Ovary (tissue), 9 donors: ENCODE measurements around the gene NR3C1. TPM values are rescaled to one million over a fixed set of nuclear protein-coding genes. Genes with fewer than 3 reads are reported as not detected.

Experiments used
- DNase-seq, 5 donors: peaks; one replicate each; pipeline ENCODE4 v3.0.0-alpha.2; 2019 to 2020
- H3K27ac ChIP-seq, 2 donors: fragments of 200-600 bp; one replicate each; pipeline versions ENCODE4 v1.5.1 to v1.8.0; 2019 to 2022
- H3K27me3 ChIP-seq: fragments of 200-600 bp; one replicate; pipeline ENCODE4 v1.8.0; 2022
- H3K36me3 ChIP-seq: fragments of 200-600 bp; sonication (generic); one replicate; pipeline ENCODE4 v1.5.1; 2019
- H3K4me1 ChIP-seq: one replicate; pipeline ENCODE4 v1.8.1; 2013; ENCODE audit warnings: mild to moderate bottlenecking, moderate library complexity; ENCODE audit not compliant: insufficient read depth
- H3K4me3 ChIP-seq: fragments of 200-600 bp; sonication (generic); one replicate; pipeline ENCODE4 v1.5.1; 2017
- H3K9me3 ChIP-seq, 2 donors: fragments of 200-600 bp in 1 of 2; sonication (generic) in 1 of 2; one replicate each; pipeline versions ENCODE4 v1.5.1 to v1.8.1; 2013 to 2019; ENCODE audit warnings: mild to moderate bottlenecking in 1 of 2, moderate library complexity in 1 of 2
- EP300 ChIP-seq: sonication (generic); formaldehyde crosslinking; IDR thresholded peaks from one replicate; pipeline ENCODE4 v1.6.1; 2017; ENCODE audit warnings: antibody characterized with exemption
- POLR2A ChIP-seq: fragments of 450-650 bp; IDR thresholded peaks from one replicate; pipeline ENCODE4 v1.6.1; 2017; ENCODE audit warnings: antibody characterized with exemption, mild to moderate bottlenecking, moderate library complexity
- WGBS, 3 donors: extraction: QIAGEN DNeasy Blood & Tissue Kit in 1 of 3; methylation state at CpG; one replicate each; pipeline versions ENCODE4 v1.1.5 to v1.1.7; 2013 to 2017; 5-methylcytosine and 5-hydroxymethylcytosine counted together
- intact Hi-C, 4 donors: fragments of 100-400 bp; cut with DNase I; formaldehyde crosslinking; loops; one replicate each; pipeline versions ENCODE4 v1.11.0 to v1.15.1; 2022 to 2023
- polyA plus RNA-seq, 2 donors: library from polyadenylated mRNA; stranded (reverse); fragments of 200-250 nt in 1 of 2; fragments of 350-450 nt in 1 of 2; fragmentation: Illumina TruSeq in 1 of 2; extraction: RNeasy Lipid Tissue Mini Kit (QIAGEN cat#74804) in 1 of 2; gene quantifications; one replicate each; pipeline ENCODE4 v1.2.3, GENCODE V29; 2013 to 2014
- total RNA-seq, 7 donors: library from RNA; depleted of rRNA in 2 of 7; stranded (reverse); fragments of >200 nt in 2 of 7; fragmentation: NEBNext Ultra II Directional in 3 of 7; extraction: Animal tissue kit (Norgen Biotek cat#: 25700) in 3 of 7; gene quantifications; one replicate each; pipeline versions ENCODE4 v1.1.0 to v1.2.4, GENCODE V29; 2016 to 2023
- TF ChIP-seq, protein P1 (sequence below), 3 donors: fragments of 450-650 bp in 2 of 3; fragments of 200-600 bp in 1 of 3; IDR thresholded peaks; one replicate each; pipeline versions ENCODE4 v1.5.1 to v1.8.0; 2016 to 2022; ENCODE audit warnings: antibody characterized with exemption in 3 of 3, mild to moderate bottlenecking in 1 of 3
- donor health status: DM: no; HTN: no; CAD: no; lungs with moderate emphysema.
- donor health status: DM: no; HTN: no; CAD: no.
- donor health status: Bipolar disorder and iron deficiency.
- donor health status: DM: yes; HTN: yes; CAD: no.
- donor health status: DM: no; HTN: no; CAD: no.
- donor health status: DM: yes; HTN: yes; CAD: no.

NR3C1 gene
- total and polyA plus RNA-seq, 9 donors: 15.5 to 54.3 (median 38.4) TPM

DNA sequence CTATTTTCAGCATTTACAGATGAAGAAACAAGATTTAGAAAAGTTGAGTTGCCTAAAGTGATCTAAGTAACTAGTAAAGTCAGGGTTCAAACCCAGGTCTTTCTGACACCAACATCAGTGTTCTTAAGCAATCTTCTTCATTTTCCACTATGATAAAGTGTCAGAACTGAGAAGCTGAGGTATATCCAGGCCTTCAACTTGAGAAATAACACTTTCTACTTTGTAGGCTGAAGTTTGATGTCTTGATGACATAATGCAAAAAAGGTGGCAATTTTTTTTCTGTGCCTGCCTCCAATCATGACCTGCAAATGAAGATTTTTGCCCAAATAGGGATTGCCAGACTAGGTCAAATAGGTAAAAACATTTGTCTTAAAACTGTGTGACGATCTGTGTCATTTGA is 81.3 kb downstream of the NR3C1 start:
- no peaks in the 10 kb centered on the region for H3K36me3 ChIP-seq
- no peak overlapping the region for H3K27ac ChIP-seq
- no peaks in the 10 kb centered on the region for H3K27me3 ChIP-seq
- intact Hi-C loops: no loop called here
- H3K4me1 ChIP-seq: peaks cover 5% of the 10 kb centered on the region
- no peak overlapping the region for H3K4me3 ChIP-seq
- TF ChIP-seq, protein P1, sequence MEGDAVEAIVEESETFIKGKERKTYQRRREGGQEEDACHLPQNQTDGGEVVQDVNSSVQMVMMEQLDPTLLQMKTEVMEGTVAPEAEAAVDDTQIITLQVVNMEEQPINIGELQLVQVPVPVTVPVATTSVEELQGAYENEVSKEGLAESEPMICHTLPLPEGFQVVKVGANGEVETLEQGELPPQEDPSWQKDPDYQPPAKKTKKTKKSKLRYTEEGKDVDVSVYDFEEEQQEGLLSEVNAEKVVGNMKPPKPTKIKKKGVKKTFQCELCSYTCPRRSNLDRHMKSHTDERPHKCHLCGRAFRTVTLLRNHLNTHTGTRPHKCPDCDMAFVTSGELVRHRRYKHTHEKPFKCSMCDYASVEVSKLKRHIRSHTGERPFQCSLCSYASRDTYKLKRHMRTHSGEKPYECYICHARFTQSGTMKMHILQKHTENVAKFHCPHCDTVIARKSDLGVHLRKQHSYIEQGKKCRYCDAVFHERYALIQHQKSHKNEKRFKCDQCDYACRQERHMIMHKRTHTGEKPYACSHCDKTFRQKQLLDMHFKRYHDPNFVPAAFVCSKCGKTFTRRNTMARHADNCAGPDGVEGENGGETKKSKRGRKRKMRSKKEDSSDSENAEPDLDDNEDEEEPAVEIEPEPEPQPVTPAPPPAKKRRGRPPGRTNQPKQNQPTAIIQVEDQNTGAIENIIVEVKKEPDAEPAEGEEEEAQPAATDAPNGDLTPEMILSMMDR (IDR thresholded peaks at IDR 0.05): no peak
- TF ChIP-seq POLR2A (no peak), EP300 (no peak)
- DNase-seq: no peak
- no peaks in the 10 kb centered on the region for H3K9me3 ChIP-seq
- 96 to 100% (median 99%) methylated on average over 1 of the region's 1 CpG for WGBS, 3 donors

DNA sequence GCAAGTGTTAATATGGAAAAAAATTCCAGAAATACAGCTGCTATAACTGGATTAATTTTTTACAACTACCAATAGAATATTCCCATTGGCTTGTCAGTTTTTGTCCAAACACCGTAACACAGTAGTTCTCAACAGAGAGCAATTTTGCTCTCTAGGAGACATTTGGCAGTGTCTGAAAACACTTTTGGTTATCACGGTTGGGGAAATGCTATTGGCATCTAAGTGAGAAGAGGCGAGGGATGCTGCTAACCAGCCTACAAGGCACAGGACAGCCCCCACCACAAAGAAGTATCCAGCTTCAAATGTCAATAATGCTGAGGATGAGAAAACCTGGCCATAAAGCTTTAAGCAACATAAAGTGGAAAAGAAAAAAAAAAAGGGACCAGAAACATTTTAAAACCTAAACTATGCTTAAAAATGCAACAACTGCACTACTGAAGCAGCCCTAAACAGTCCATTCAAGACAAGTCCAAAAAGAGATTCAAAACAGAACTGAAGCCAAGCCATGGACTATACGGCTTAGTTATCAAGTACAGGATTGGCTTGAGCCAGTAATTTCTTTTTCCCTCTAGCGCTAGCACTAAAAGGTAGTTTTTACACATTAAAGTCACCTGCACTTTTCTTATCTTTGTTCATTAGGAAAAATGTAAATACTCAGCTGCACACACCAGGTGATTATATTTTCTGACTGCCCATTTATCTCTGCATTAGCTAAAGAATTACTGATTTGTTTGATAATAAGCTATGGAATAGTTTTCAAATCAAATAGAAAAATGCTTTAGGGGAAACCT is 83.9 kb downstream of the NR3C1 start:
- Histone ChIP-seq H3K36me3 (no peaks in the 10 kb centered on the region), H3K4me1 (peaks cover 6% of the 10 kb centered on the region), H3K27ac (no peak overlapping the region), H3K4me3 (no peak overlapping the region), H3K9me3 (no peaks in the 10 kb centered on the region), H3K27me3 (no peaks in the 10 kb centered on the region)
- intact Hi-C loops: no loop called here
- DNase-seq: no peak
- WGBS, 3 donors: 49 to 52% (median 52%) methylated on average over 5 of the region's 5 CpGs
- TF ChIP-seq EP300: no peak
- TF ChIP-seq, protein P1 (IDR thresholded peaks at IDR 0.05): no peak
- TF ChIP-seq POLR2A: no peak

DNA sequence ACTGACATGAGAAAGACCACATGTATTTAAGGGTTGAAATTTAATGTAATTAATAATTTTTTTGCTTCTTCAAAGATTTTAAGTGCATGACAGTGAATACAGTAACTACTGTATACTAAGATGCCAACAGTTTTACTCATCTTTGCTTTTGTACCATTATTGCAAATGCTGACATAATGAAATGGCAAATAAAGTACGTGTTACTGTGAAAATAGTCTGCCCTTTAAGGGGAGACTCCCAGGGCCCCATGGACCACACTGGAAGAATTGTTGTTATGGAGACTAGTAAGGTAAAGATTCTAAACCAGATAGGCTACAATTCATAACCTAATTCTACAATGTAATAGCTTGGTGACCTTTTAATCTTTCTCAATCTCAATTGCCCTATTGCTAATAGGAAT is 84.7 kb downstream of the NR3C1 start:
- H3K4me1 ChIP-seq: peaks cover 6% of the 10 kb centered on the region
- WGBS, 3 donors: 95 to 96% (median 95%) methylated on average over 1 of the region's 1 CpG
- H3K4me3 ChIP-seq: no peak overlapping the region
- H3K36me3 ChIP-seq: no peaks in the 10 kb centered on the region
- TF ChIP-seq, protein P1 (IDR thresholded peaks at IDR 0.05): no peak
- TF ChIP-seq EP300 (no peak), POLR2A (no peak)
- H3K27me3 ChIP-seq: no peaks in the 10 kb centered on the region
- no peak for DNase-seq
- no peaks in the 10 kb centered on the region for H3K9me3 ChIP-seq
- no peak overlapping the region for H3K27ac ChIP-seq
- intact Hi-C loops: no loop called here

DNA sequence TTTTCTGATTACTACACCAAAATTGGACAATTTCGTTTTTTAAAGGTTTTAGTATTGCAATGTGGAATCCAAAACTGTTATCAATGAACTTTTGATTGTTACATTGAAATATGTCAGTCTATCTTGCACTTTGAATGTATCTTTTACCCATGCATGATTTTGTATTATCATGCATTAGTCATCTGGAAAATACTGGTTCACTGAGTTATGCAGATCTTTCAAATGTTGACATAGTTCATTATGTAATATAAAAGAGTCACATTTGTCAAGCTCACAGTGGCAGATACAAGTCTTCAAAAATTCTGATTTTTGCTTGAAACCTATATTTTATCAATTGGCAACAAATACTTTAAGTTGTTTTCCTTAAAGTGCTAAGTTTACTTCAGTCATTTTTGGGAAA is 85.2 kb downstream of the NR3C1 start:
- H3K4me1 ChIP-seq: peaks cover 6% of the 10 kb centered on the region
- no peak for DNase-seq
- no peak overlapping the region for H3K27ac ChIP-seq
- TF ChIP-seq POLR2A (no peak), EP300 (no peak)
- TF ChIP-seq, protein P1 (IDR thresholded peaks at IDR 0.05): no peak
- no peaks in the 10 kb centered on the region for H3K36me3 ChIP-seq
- H3K9me3 ChIP-seq: no peaks in the 10 kb centered on the region
- intact Hi-C loops: no loop called here
- 85 to 96% (median 91%) methylated on average over 1 of the region's 1 CpG for WGBS, 3 donors
- no peaks in the 10 kb centered on the region for H3K27me3 ChIP-seq
- no peak overlapping the region for H3K4me3 ChIP-seq
